Mononuclear cell (primary cell): ENCODE measurements around the gene CSNK1D. TPM values are rescaled to one million over a fixed set of nuclear protein-coding genes. Genes with fewer than 3 reads are reported as not detected.
"Not testable (repeated sequence)": the region's sequence is repeated elsewhere in the genome, so short reads cannot be mapped to it uniquely, and the experiment has no call there.

ENCODE experiments used
- H3K27me3 ChIP-seq: 2 replicates; pipeline ENCODE4 v1.6.0; 2011; ENCODE audit warnings: low read length, control low read depth; ENCODE audit not compliant: insufficient read depth
- H3K4me1 ChIP-seq: 2 replicates; pipeline ENCODE4 v1.5.1; 2011; ENCODE audit warnings: mild to moderate bottlenecking, low read length, control low read depth; ENCODE audit not compliant: insufficient read depth
- H3K4me3 ChIP-seq: 2 replicates; pipeline ENCODE4 v1.5.1; 2011; ENCODE audit warnings: mild to moderate bottlenecking, low read length, moderate library complexity
- H3K9me3 ChIP-seq: 2 replicates; pipeline ENCODE4 v1.5.1; 2011; ENCODE audit warnings: low read depth, mild to moderate bottlenecking, control low read depth, low read length
- total RNA-seq: library from RNA; depleted of rRNA; stranded (reverse); fragments of >200 nt; gene quantifications from one replicate; pipeline ENCODE4 v1.2.3, GENCODE V29; 2012

CSNK1D gene
- total RNA-seq, 1 donor, result 89.3 TPM

DNA sequence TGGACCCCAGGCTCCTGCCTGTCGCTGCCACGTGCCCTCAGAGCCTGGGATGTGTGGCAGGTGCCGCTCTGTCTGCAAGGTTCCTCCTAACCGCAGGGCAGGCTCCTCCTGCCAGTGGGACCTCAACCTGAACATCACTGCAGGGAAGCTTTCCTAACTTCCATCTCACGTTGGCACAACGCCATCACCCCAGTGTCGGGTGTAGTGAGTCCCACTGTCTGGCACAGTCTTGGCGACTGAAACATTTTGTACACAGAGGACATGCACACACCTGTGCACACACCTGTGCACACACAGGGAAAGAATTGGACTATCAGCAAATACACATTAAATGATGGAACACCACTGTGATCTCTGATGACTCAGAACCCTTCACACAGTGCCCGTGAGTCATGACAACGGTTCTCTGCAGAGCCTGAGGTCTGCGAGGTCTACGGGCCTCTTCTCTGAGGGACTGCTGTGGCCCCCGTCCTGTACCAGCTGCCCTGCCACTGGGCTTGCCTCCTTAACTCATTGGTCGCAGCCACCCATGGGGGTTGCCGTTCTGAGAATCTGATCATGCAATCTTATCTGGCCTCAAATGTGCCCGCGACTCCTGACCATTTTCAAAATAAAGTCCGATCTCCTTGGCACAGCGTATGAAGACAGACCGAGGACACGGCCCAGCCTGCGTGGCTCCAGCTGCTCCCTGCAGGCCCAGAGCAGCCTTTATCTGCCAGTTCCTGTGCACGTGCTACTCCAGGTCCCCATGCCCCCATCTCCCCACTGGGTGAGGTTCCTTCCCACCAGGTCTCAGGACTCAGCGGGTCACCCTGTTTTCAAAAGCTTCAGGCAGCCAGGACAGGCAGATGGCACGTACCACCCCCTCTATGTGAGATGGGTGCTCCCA, 68.4 kb downstream of the CSNK1D start:
- H3K4me1 ChIP-seq, result peaks cover 35% of the 10 kb centered on the region
- no peak overlapping the region for H3K4me3 ChIP-seq
- H3K27me3 ChIP-seq, result no peaks in the 10 kb centered on the region
- H3K9me3 ChIP-seq, result no peaks in the 10 kb centered on the region

DNA sequence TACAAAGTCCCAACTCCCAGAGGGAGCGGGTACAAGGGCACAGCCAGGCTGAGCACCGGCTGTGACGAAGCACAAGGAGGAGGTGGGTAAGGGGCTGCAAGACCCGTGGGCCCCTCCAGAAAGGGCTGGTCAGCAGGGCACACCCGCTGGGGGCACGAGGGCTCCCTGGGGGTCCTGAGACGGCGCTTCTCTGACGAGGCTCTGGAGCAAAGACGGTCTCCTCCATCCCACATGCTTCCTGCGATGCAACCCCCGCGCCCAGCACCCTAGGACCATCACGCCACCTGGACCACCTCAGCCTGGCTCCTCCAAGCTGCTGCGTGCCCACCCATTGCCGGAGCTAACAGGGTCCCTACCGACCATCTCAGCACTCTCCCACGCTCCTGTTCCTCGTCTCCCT, 69.6 kb downstream of the CSNK1D start:
- peaks cover 41% of the 10 kb centered on the region for H3K4me1 ChIP-seq
- no peaks in the 10 kb centered on the region for H3K27me3 ChIP-seq
- no peaks in the 10 kb centered on the region for H3K9me3 ChIP-seq
- H3K4me3 ChIP-seq, result no peak overlapping the region

DNA sequence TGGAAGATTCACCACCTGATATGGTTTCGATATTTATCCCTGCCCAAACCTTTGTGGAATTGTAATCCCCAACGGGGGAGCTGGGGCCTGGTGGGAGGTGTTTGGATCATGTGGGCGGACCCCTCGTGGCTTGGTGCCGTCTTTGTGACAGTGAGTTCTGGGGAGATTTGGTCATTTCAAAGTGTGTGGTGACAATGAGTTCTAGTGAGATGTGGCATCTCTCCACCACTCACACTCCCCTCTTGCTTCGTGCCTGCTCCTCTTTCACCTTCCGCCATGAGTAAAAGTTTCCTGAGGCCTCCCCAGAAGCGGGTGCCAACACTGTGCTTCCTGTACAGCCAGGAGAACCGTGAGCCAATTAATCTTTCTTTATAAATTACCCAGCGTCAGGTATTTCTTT, 70.5 kb downstream of the CSNK1D start:
- H3K9me3 ChIP-seq, result no peaks in the 10 kb centered on the region
- peaks cover 45% of the 10 kb centered on the region for H3K4me1 ChIP-seq

DNA sequence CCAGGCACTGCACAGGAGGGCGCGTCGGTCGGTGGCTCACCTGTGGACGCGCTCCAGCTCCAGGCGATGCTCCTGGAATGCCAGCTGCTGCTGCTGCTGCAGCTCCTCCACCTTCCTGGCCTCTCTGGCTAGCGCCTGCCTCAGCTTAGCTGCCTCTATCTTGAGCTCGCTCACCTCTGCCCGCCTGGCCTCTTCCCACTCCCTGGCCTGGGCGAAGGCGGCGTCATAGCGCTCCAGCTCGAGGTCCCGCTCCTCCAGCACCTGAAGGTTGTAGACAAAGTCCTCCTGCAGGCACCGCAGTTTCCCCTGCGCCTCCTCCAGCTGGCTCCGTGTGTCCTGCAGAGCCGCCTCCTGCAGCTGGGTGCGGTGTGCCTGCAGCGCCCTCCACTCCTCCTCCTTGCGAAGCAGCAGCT, 72.0 kb downstream of the CSNK1D start:
- no peaks in the 10 kb centered on the region for H3K9me3 ChIP-seq
- H3K4me1 ChIP-seq, result peaks cover 41% of the 10 kb centered on the region
- no peak overlapping the region for H3K4me3 ChIP-seq
- H3K27me3 ChIP-seq, result no peaks in the 10 kb centered on the region

More for the DNA sequence above, 70.5 kb downstream of the CSNK1D start:
- no peak overlapping the region for H3K4me3 ChIP-seq
- no peaks in the 10 kb centered on the region for H3K27me3 ChIP-seq

- Histone ChIP-seq H3K27me3 (no peaks in the 10 kb centered on the region), H3K4me3 (no peak overlapping the region), H3K9me3 (no peaks in the 10 kb centered on the region), H3K4me1 (peaks cover 35% of the 10 kb centered on the region)
These were observed 72.6 kb downstream of the CSNK1D start for GRCh38 chr17:82200743-82201497.

DNA sequence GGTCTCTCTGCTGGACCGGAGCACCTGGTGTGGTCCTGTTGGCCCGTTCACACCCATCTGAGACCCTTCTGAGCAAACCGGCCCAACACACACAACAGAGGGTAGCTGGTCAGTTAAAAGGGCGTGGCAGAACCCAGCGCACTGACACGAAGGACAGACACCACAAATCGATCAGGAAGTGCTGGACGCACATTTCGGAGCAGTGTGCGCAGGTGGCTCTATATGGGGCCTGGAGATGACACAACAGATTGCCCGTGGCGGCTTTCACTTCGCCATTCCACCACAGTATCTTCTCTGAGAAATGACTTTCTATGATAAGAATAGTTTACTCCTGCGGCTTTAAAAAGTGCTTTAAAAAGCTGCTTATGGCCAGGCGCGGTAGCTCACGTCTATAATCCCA, 73.4 kb downstream of the CSNK1D start:
- H3K27me3 ChIP-seq, result no peaks in the 10 kb centered on the region
- H3K4me3 ChIP-seq, result no peak overlapping the region
- H3K4me1 ChIP-seq, result peaks cover 27% of the 10 kb centered on the region
- H3K9me3 ChIP-seq, result no peaks in the 10 kb centered on the region

GRCh38 chr17:82199496-82199895, 74.0 kb downstream of the CSNK1D start:
- Histone ChIP-seq H3K4me3 (no peak overlapping the region), H3K27me3 (no peaks in the 10 kb centered on the region), H3K4me1 (peaks cover 24% of the 10 kb centered on the region), H3K9me3 (no peaks in the 10 kb centered on the region)

GRCh38 chr17:82198092-82198491, 75.4 kb downstream of the CSNK1D start:
- Histone ChIP-seq H3K4me3 (no peak overlapping the region), H3K9me3 (no peaks in the 10 kb centered on the region), H3K27me3 (no peaks in the 10 kb centered on the region), H3K4me1 (peaks cover 29% of the 10 kb centered on the region)

DNA sequence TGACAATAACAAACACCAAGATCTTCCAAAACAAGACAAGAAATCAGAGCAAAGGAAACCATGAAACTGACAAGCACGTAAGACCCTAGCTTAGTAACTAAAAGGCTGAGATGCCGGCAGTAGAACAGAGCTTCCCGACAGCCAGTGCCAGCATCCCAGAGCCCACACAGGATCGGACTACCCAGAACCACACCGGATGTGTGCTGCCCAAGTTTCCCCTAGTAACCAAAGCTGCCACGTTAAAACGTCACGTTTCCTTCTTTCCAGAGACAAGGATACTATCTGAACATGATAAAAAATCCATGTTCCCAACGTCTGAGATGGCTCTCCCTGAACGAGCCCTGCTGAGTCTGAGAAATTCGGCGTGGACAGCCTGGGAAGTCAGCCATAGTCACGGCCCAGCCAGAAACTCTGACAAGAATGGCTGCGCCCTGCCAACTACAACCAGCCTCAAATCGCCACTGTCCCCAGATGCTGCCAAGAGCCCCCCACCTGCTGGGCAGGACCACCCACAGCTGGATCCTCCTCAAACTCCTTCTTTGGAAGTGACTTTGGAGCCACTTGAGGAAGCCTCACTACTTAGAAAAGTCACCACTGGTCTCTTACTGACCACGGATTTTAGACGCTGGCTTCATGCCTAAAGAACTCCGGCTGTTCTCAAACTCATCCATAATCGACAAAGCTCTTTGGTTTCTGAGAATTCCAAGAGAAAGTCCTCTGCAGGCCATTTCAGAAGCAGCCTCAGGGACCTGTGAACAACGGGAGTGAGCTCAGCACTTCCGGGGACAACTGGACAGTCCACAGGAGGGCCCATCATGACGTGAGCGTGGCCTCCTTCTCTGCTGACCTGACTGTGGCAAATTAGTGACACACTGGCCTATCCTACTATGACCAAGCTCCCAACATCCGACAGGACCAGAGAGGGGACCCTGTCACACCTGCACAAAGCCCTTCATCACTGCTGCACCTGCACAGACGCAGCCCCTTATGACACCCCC, 77.5 kb downstream of the CSNK1D start:
- H3K4me3 ChIP-seq, result no peak overlapping the region
- no peaks in the 10 kb centered on the region for H3K27me3 ChIP-seq
- H3K9me3 ChIP-seq, result no peaks in the 10 kb centered on the region
- H3K4me1 ChIP-seq, result peaks cover 25% of the 10 kb centered on the region

GRCh38 chr17:82194765-82195164, 78.7 kb downstream of the CSNK1D start:
- Histone ChIP-seq H3K4me3 (no peak overlapping the region), H3K27me3 (no peaks in the 10 kb centered on the region)

GRCh38 chr17:82193520-82194220, 79.8 kb downstream of the CSNK1D start:
- Histone ChIP-seq H3K4me3 (peak overlapping the region; percentile 3), H3K4me1 (peaks cover 14% of the 10 kb centered on the region), H3K9me3 (no peaks in the 10 kb centered on the region), H3K27me3 (no peaks in the 10 kb centered on the region)

More at GRCh38 chr17:82194765-82195164, 78.7 kb downstream of the CSNK1D start:
- H3K9me3 ChIP-seq, result no peaks in the 10 kb centered on the region
- peaks cover 17% of the 10 kb centered on the region for H3K4me1 ChIP-seq

- H3K27me3 ChIP-seq, H3K4me3 ChIP-seq, H3K9me3 ChIP-seq: not testable (repeated sequence)
- peaks cover 10% of the 10 kb centered on the region for H3K4me1 ChIP-seq
These were observed 80.5 kb downstream of the CSNK1D start for GRCh38 chr17:82193050-82193449.
